Calu3 (cell line): Measurements from ENCODE around the gene LRRTM4. TPM values are rescaled to one million over a fixed set of nuclear protein-coding genes. Genes with fewer than 3 reads are reported as not detected.

Experiments used
- BruUV-seq: library from RNA; stranded (reverse); fragments of 400-500 nt; replicated peaks from 2 replicates; lab custom pipeline; 2021; lab: Mats Ljungman, UMichigan
- CTCF ChIA-PET: fragments of 300-600 bp; sonication (Branson Sonifier 250); formaldehyde crosslinking; loops from one replicate; lab custom pipeline; 2022; ENCODE audit warnings: antibody characterized with exemption; lab: Charles Lee
- DNase-seq: peaks from one replicate; pipeline ENCODE4 v3.0.0; 2022
- H3K27ac Mint-ChIP-seq: one replicate; pipeline ENCODE4 v1.8.0; 2022; ENCODE audit warnings: mixed read lengths; ENCODE audit not compliant: unreplicated experiment
- H3K27me3 Mint-ChIP-seq: one replicate; pipeline ENCODE4 v1.8.0; 2022; ENCODE audit warnings: mixed read lengths; ENCODE audit not compliant: unreplicated experiment
- H3K36me3 Mint-ChIP-seq: one replicate; pipeline ENCODE4 v1.8.0; 2022; ENCODE audit warnings: mild to moderate bottlenecking, moderate library complexity, mixed read lengths; ENCODE audit not compliant: insufficient read depth, unreplicated experiment
- H3K4me1 Mint-ChIP-seq: one replicate; pipeline ENCODE4 v1.8.0; 2022; ENCODE audit warnings: mild to moderate bottlenecking, low read depth, mixed read lengths; ENCODE audit not compliant: unreplicated experiment
- H3K4me3 Mint-ChIP-seq: one replicate; pipeline ENCODE4 v1.8.0; 2022; ENCODE audit warnings: mild to moderate bottlenecking, low read depth, moderate library complexity, mixed read lengths; ENCODE audit not compliant: unreplicated experiment
- H3K9me3 Mint-ChIP-seq: one replicate; pipeline ENCODE4 v1.8.0; 2022; ENCODE audit warnings: low read depth, mixed read lengths; ENCODE audit not compliant: unreplicated experiment
- CTCF ChIP-seq: fragments of 200-600 bp; IDR thresholded peaks from one replicate; pipeline ENCODE4 v1.8.0; 2022; ENCODE audit warnings: antibody characterized with exemption; ENCODE audit not compliant: unreplicated experiment
- intact Hi-C: fragments of 100-400 bp; cut with micrococcal nuclease; formaldehyde crosslinking; loops from one replicate; pipeline ENCODE4 v1.10.0; 2022; ENCODE audit not compliant: unreplicated experiment
- total RNA-seq: library from RNA; stranded (reverse); gene quantifications from 2 replicates; pipeline ENCODE4 v1.2.3, GENCODE V29; 2022

LRRTM4 gene
- total RNA-seq, 1 experiment from 2014 or later: not detected

GRCh38 chr2:76973610-76974009 is 548.6 kb downstream of the LRRTM4 start:
- CTCF ChIA-PET: no interaction called here
- H3K4me3 Mint-ChIP-seq: no peak overlapping the region
- H3K36me3 Mint-ChIP-seq: no peaks in the 10 kb centered on the region
- TF ChIP-seq CTCF: no peak
- no peaks in the 10 kb centered on the region for H3K4me1 Mint-ChIP-seq
- intact Hi-C loops: no loop called here
- no peaks in the 10 kb centered on the region for H3K27me3 Mint-ChIP-seq
- no peak overlapping the region for H3K27ac Mint-ChIP-seq
- BruUV-seq: no TSS peak
- DNase-seq: no peak
- H3K9me3 Mint-ChIP-seq: peaks cover 6% of the 10 kb centered on the region

GRCh38 chr2:76965772-76966171 is 556.4 kb downstream of the LRRTM4 start:
- CTCF ChIA-PET: no interaction called here
- peaks cover 22% of the 10 kb centered on the region for H3K9me3 Mint-ChIP-seq
- no peak for DNase-seq
- intact Hi-C loops: no loop called here
- BruUV-seq: no TSS peak
- no peaks in the 10 kb centered on the region for H3K27me3 Mint-ChIP-seq
- H3K4me1 Mint-ChIP-seq: no peaks in the 10 kb centered on the region
- no peak overlapping the region for H3K4me3 Mint-ChIP-seq
- no peak overlapping the region for H3K27ac Mint-ChIP-seq
- no peak for TF ChIP-seq CTCF
- H3K36me3 Mint-ChIP-seq: no peaks in the 10 kb centered on the region

GRCh38 chr2:76958749-76959148 is 563.4 kb downstream of the LRRTM4 start:
- CTCF ChIA-PET: no interaction called here
- no peaks in the 10 kb centered on the region for H3K36me3 Mint-ChIP-seq
- intact Hi-C loops: no loop called here
- H3K9me3 Mint-ChIP-seq: peaks cover 9% of the 10 kb centered on the region
- no peaks in the 10 kb centered on the region for H3K4me1 Mint-ChIP-seq
- no peak overlapping the region for H3K4me3 Mint-ChIP-seq
- no peak for TF ChIP-seq CTCF
- no peak for DNase-seq
- H3K27ac Mint-ChIP-seq: no peak overlapping the region
- no peaks in the 10 kb centered on the region for H3K27me3 Mint-ChIP-seq
- no TSS peak for BruUV-seq

- CTCF ChIA-PET: no interaction called here
- TF ChIP-seq CTCF: no peak
- H3K4me1 Mint-ChIP-seq: no peaks in the 10 kb centered on the region
- no peaks in the 10 kb centered on the region for H3K36me3 Mint-ChIP-seq
- no peak overlapping the region for H3K4me3 Mint-ChIP-seq
- no peak overlapping the region for H3K27ac Mint-ChIP-seq
- H3K27me3 Mint-ChIP-seq: no peaks in the 10 kb centered on the region
- intact Hi-C loops: no loop called here
- no peak for DNase-seq
- H3K9me3 Mint-ChIP-seq: peaks cover 14% of the 10 kb centered on the region
- no TSS peak for BruUV-seq
Measured at GRCh38 chr2:76953733-76954347, 568.3 kb downstream of the LRRTM4 start.
